GM19397 (cell line): Measurements from ENCODE around the gene WDR20.

Experiments used
- ATAC-seq: cut with Tn5 transposase; IDR thresholded peaks from one replicate; pipeline ENCODE4 v1.9.1; 2021; ENCODE audit warnings: mild to moderate bottlenecking, moderate library complexity; ENCODE audit not compliant: unreplicated experiment

The WDR20 gene

DNA sequence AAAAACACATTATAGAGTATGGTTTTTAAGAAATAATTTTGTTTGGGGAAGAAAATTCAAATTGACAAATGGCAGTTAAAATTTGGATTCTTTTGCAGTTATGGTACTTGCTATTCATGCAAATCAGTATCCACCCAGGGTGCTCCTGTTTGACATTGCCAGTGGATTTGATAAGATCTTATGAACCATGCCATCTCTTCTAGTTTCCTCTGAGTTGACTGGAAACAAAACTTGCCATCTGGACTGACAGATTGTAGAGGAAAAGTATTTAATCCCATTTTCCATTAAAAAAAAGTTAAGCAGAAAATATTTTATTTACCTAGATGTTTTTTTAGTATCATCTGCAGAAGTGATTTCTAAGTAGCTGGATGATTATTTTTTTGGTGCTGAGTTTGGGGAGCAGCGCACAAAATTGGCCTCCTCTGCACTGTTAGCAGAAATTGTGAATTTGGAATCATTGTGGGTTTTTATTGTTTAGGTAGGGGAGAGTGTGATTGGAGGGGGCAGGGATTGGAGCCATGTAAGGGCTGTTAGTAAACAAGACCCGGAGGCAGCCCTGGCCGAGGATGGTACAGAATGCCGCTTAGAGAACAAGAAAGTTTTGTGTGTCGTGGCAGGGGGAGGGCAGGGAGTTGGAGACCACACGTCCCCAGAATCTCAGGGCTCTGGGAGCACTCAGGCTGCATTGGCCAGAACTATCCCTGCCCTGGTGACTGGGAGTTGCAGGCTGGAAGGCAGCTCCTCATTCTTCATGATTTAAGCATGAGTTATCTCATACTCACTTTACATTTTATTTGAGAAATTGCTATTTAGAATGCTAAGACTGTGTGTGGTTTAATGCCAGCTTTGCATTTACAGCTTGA lies 56.6 kb downstream of the WDR20 start:
- no peak for ATAC-seq

DNA sequence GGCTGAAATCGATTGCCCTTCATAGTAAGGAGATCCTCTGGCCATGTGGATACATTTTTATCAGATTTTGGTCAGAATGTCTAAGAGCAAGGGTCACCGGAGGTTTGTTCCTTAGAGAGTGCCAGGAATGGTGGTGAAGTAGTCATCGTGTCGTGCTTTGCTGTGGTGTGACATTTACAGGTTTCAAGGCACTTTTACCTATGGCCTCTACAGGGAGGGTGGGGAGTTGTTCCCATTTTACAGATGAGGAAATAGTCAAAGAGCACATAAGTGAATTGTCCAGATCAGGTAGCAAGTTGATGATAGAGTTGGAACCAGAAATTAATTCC lies 57.2 kb downstream of the WDR20 start:
- ATAC-seq, result no peak

DNA sequence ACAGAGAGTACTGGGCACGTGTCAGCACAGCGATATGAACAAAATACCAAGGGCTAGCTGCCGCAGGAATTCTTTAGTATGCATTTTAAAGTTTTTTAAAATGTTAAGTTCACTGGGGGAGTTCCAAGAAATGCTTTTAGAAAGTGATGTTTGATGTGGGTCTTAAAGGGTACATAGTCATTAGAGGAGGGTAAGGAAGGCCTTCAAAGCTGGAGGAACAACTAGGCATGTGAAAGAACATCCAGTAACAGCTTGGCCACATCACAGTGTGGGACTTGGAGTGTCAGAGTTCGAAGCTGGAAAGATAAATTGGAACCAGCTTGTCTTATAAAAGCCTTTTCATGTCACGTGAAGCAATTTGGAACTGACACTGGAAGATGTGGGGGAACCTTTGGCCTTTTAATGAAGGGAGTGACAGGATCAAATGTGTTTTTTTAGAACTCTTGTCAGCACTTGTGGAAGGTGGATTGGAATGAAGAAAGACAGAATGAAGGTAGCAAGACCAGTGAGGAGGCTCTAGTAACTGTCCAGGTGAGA lies 57.7 kb downstream of the WDR20 start:
- ATAC-seq, result no peak

DNA sequence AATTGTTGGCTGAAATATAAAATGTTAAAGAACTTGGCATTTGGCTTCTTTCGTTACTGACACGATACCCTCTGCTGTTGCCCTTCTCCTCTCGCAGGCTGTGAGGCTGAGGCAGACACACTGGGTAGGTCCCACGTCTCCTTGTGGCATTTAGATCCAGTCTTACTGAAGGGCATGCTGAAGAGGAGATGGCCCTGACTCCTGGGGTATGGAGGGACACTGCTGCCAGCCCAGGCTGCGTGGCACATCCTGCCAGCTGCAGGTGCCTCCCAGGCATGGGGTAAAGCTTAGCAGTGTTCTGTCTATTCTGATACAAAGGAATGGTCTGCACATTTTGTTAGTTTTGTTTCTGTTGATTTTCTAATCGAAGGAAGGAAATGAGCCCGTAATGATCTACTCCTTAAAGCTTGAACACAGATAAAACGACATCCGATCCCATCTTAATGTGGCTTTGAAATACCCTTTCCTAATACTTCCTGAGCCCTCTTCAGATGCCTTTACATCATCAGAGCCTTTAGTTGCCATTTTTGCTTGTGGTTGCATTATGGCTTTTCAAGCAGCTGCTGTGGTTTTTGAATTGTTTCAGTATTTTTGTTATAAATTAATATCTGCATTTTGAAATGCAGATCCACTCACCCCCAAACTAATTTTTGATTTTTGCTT lies 61.1 kb downstream of the WDR20 start:
- ATAC-seq, result no peak

DNA sequence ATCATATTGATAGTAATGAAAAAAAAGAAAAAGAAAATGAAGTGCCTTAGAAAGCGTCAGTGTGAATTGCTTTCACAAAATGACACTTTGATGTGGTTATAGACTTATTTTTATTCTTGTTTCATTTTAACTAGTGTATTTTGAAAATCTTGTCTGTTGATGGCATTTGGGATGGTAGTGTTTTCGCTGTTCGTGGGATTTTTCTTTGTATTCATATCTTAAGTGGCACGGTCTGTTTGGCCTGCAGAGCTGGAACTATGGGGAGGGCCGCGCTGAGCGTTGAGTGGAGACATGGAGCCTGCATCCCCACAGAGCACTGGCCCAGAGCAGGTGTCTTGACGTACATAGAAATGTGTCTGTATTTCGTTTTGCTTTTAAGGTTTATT lies 61.6 kb downstream of the WDR20 start:
- ATAC-seq, result no peak

DNA sequence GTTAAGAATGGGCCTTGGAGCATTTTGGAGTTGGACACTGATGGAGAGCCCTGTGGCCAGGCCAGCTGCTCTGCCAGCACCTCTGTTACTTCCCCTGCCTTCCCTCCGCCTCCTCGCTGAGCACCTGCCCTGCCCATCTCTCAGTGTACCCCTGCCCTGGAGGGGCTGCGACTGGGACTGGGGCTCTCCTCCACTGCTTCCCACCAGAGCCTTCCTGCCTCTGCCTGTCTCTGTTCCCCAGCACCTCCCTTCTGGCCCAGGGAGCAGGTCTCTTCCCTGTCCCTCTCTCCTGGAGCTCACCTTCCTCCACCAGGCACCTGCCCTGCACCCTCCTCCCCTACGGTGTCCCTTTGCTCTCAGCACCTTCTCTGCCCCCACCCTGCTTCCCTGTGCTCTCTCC lies 62.1 kb downstream of the WDR20 start:
- ATAC-seq, result no peak

DNA sequence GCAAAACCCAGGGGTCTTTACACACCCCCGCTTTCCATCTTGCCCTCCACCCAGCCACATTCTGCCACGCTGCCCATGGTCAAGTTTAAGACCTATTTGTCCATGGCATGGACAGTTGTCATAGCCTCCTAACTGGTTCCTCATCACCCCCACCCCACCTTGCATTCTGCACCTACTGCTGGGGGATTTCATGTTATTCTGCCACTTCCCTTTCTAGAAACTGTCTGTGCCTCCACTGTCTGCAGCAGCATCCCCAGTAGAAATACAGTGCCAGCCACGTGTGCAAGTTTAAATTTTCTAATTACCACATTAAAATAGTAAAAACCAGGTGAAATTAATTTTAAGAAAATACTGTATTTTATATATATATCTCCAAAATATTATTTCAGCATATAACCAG lies 63.2 kb downstream of the WDR20 start:
- ATAC-seq, result no peak

DNA sequence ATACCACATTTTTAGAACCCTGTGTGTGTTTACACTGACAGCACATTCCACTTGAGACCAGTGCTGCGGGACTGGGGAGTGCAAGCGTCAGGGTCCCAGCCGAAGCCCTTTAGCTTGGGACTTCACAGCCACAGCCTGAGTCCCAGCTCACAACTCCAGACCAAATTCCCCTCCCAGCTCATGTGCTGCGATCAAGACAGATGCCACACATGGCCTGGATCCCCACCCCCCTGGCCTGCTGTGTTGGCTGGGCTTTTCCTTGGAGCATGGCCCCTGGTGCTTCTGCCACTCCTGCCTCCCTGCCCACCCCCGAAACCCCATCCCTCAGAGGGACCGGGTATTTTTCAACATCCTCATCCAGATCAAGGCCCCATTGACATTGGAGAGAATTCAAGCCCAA lies 63.7 kb downstream of the WDR20 start:
- no peak for ATAC-seq

DNA sequence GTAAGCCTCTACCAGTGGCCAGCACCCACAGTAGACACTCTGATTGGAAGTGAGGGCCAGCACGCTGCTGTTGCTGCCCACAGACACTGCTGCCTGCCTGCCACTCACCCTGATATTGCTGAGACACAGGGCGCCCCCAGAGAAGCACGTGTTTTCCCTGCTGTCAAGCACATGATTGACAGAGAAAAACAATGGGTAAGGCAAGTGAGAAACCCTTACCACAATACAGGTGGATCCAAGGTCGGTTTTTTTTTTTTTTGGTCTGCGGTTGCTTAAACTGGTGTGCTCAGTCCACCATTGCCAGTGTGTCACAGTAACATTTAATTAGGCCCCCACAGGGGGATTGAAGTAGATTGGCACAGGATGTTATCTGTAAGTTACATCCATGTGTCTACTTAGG lies 65.9 kb downstream of the WDR20 start:
- no peak for ATAC-seq

DNA sequence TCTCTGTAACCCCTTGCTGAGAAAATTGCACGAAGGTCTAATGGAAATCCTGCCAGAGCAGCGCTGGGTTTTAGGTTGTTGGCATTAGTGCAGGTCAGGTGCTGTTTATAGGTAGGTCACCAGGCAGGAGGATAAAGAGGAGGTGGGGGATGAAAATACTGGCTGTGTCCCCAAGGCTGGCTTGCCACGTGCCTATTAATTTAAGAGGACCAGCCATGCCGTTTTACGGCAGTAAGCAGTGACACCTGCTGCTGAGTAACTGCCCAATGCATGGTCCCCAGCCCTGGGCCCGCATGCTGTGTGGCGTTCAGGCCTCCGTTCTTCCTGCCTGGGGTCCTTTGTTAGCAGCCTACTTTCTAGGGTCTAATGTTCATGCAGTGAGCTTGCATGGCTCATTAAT lies 67.2 kb downstream of the WDR20 start:
- ATAC-seq, result no peak

DNA sequence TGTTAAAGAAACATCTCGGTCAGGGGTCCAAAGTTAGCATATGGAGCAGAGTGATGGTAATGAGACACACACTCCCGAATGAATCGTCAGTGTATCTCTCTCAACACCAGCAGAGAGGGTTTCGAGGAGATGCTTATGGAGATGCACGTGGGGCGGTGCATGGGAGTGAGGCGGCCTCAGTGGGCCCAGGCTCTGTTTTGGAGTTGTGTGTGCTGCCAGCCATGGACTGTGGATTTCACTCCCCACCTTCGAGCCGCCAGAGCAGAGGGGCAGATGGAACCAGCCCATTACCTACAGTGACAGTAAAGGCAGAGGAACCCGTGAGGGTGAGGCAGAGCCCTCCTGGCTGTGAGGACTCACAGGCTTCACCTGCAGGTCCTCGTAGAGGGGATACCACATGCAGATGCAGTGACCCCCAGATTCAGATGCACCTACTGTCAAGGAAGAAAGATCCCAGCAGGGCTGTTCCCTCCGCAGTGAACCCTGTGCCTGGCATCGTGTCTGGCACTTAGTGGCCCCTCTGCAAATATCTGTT lies 68.2 kb downstream of the WDR20 start:
- no peak for ATAC-seq

DNA sequence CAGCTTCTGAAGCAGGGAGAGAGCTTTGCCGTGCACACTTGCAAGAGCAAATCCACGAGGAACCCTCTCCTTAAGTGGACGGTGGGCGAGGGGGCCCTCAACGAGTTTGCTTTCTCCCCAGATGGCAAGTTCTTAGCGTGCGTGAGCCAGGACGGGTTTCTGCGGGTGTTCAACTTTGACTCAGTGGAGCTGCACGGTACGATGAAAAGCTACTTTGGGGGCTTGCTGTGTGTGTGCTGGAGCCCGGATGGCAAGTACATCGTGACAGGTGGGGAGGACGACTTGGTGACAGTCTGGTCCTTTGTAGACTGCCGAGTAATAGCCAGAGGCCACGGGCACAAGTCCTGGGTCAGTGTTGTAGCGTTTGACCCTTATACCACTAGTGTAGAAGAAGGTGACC lies 69.0 kb downstream of the WDR20 start:
- ATAC-seq, result no peak

DNA sequence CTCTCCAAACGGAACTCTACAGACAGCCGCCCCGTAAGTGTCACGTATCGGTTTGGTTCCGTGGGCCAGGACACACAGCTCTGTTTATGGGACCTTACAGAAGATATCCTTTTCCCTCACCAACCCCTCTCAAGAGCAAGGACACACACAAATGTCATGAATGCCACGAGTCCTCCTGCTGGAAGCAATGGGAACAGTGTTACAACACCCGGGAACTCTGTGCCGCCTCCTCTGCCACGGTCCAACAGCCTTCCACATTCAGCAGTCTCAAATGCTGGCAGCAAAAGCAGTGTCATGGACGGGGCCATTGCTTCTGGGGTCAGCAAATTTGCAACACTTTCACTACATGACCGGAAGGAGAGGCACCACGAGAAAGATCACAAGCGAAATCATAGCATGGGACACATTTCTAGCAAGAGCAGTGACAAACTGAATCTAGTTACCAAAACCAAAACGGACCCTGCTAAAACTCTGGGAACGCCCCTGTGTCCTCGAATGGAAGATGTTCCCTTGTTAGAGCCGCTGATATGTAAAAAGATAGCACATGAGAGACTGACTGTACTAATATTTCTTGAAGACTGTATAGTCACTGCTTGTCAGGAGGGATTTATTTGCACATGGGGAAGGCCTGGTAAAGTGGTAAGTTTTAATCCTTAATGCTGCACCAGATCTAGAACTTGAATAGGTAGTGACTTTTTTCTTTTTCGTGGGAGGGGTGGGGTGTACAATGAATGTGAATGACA lies 69.7 kb downstream of the WDR20 start:
- ATAC-seq, result no peak

DNA sequence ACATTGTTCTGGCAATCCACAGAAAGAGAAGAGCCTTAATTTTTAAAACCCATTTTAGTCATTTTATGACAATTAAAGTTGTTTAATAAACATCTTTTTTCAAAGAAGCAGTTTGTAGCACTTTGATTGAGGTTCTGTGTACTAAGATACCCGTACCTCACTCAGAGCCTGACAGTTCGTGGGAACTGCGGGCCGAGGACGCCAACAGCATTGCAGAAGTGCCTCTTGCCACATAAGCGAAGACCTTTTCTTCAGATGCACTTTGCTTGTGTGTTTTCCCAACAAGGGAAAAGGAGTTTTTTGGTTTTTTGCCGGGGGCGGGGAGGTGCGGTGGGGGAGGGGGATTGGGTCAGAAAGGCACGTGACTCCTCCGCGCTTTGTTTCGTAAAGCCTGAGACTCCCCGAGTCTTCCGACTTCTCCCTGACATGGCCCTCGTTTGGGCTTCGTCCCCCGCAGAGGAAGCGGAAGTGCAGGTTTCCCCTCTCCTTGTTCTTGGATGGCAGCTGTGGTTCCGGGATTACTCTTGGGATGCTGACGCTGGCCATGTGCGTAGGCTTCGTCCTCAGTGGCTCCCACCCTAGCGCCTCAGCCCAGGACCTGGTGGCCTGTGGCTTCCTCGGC lies 70.8 kb downstream of the WDR20 start:
- no peak for ATAC-seq

DNA sequence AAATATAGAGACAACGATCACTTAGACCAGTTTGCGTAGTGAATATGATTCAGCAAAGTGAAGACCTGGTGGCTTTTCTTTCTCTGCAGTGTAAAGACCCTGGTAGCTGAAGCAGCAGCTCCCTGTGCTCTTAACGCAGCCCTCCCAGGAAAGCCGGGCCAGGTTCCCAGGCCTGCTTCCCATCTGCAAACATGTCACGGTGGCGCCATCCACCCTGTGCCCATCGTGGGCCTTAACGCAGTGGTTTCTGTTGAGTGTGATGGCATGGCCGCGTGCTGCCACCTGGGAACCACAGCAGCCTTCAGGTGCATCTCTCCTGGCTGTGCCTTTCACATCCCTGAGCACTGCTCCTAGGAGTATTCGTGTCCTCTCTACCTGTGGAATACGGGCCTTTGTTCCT lies 71.5 kb downstream of the WDR20 start:
- ATAC-seq, result no peak

DNA sequence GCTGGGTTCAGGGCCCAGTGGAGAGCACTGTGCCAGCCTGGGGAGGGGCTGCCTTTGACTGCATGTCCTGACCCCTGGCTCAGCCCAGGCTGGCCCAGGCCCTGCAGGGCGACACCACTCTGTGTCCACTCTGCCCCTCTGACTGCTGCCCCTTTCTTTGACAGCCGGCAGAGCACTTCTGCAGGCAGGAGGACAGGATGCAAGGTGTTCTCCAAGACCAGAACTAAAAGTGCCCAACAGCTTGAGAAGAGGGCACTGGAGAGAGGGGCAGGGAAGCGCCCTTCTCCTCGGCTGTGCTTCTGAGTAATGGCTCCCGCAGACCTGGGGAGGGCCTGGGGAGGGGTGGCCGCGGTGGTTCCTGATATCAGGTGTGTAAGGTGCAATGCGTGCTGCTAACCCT lies 72.7 kb downstream of the WDR20 start:
- no peak for ATAC-seq

DNA sequence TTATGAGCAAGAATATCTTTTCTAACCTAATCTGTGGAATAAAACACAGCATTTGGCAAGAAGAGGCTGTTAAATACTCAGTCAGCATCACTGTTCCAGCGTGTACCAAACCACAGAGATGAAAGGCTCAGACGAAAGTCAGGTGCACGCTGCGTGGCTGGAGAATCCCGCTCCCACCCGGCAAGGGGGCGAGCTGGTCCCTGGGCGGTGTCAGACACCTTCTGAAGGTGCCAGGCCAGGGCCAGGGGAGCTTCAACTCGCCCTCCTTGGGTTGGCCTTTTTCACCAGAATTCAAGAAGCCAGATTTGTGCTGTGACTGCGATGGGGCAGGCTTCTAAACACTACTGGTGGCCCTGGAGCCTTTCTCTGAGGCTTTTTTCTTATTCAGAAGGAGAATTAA lies 73.1 kb downstream of the WDR20 start:
- ATAC-seq, result no peak

DNA sequence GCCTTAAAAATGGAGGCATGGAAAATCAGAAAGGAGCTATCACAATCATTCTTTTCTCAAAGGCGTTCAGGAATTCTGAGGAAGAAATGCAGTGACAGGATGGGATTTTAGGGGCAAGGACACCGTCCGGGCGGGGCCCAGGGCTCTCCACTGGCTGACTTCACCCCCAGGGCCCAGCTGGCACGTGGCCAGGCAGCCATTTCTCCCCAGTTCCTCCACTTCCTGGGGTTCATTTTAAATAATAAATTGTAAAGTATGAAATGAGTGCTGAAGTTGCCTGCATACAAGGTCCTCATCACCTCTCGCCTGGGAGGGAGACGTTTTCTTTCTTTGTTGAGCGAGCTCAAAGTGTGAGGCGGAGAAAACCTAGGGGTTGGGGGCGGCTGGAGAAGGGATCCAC lies 73.8 kb downstream of the WDR20 start:
- no peak for ATAC-seq

DNA sequence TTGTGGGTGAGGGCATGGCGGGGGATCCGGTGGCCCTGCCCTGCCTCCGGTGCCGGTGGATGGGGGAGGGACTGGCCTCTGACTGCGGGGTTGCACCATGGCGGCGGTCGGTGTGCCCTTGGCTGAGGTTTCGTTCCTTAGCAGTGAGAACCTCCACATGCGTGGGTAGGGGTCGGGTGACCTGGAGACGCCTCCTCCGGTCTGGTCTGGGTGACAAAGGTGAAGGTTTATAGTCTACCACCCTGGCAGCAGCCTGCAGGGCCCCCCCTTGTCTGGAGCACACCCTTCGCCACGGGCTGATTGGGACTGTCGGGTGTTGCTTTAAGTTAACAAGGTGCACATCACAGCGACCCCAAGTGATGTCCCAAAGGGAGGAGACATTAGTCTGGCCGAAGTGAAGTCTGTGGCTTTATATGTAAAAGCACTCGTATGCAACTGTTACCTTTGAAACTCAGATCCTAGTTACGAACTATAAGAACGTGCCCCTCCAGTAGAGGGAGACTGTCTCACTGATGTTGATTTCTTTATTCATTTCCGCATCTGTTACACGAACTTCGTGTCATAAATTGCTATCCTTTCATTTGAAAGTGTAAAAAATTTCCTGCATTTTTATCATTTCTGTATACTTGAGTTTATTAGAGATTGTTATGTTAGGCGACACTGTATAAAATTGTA lies 74.4 kb downstream of the WDR20 start:
- ATAC-seq, result no peak

DNA sequence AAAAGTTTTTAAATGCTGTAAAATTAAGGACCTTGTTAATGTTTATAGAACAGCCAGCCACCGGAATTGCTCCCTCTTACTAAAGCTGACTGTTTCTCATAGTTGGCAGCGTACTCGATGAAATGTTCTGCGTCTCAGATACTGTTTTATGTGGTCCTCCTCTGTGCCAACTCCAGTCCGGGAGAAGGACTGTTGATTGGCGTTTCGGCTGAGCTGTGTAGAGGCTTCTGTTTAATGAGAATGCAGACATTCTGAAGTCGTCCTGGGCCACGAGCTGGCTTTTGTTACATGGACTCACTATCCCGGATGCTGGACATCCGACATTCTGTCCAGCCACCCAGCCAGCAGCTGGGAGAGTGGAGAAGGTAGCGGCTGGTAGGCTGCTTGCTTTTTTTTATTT lies 75.4 kb downstream of the WDR20 start:
- ATAC-seq, result no peak
